A549 (cell line): ENCODE measurements around the gene ASAP2. TPM values are rescaled to one million over a fixed set of nuclear protein-coding genes. Genes with fewer than 3 reads are reported as not detected.
A peak's percentile ranks its signal among the peaks of the same experiment; 100 is the strongest.

ENCODE experiments used
- ATAC-seq, 2 experiments: fragments of 200-7000 bp in 1 of 2; fragments of >200 bp in 1 of 2; cut with Nextera tagmentation in 1 of 2; cut with Tn5 transposase in 1 of 2; 3 replicates each; pipeline versions ENCODE4 v1.8.0 to v1.9.1; 2018 to 2020; ENCODE audit warnings: mild to moderate bottlenecking in 1 of 2, moderate library complexity in 1 of 2
- CTCF ChIA-PET: fragments of 300-600 bp; sonication (Branson Sonifier 250); formaldehyde crosslinking; extraction: SDS; loops from one replicate; lab custom pipeline; 2021; ENCODE audit warnings: antibody characterized with exemption, inconsistent platforms; lab: Yijun Ruan, JAX
- POLR2A ChIA-PET: fragments of 350-600 bp; formaldehyde crosslinking; extraction: SDS; loops from one replicate; lab custom pipeline; 2021; ENCODE audit warnings: antibody characterized with exemption, inconsistent platforms; lab: Yijun Ruan, JAX
- DNase-seq, 2 experiments: peaks; one replicate each; pipeline versions ENCODE4 v3.0.0 to v3.0.0-alpha.2; 2011 to 2016; ENCODE audit warnings: low read depth in 1 of 2, low spot score in 1 of 2
- FAIRE-seq: peaks from 2 replicates; lab custom pipeline; 2011; peaks lifted over from hg19 to GRCh38; lab: Jason Lieb, UNC
- H3K27ac ChIP-seq, 2 experiments: fragments of >200 bp; sonication (Bioruptor Twin); formaldehyde crosslinking; 3 replicates each; pipeline ENCODE4 v1.5.1; 2016 to 2017
- H3K4me1 ChIP-seq: fragments of >200 bp; sonication (Bioruptor Twin); formaldehyde crosslinking; 3 replicates; pipeline ENCODE4 v1.6.1; 2016
- H3K4me2 ChIP-seq: fragments of >200 bp; sonication (Bioruptor Twin); formaldehyde crosslinking; 3 replicates; pipeline ENCODE4 v1.6.1; 2016
- H3K4me3 ChIP-seq: fragments of >200 bp; sonication (Bioruptor Twin); formaldehyde crosslinking; 3 replicates; pipeline ENCODE4 v1.5.1; 2016
- H3K9me3 ChIP-seq: fragments of >200 bp; sonication (Bioruptor Twin); formaldehyde crosslinking; 3 replicates; pipeline ENCODE4 v1.6.1; 2016
- CBX2 ChIP-seq: fragments of 200-600 bp; sonication (generic); IDR thresholded peaks from 2 replicates; pipeline ENCODE4 v1.6.1; 2016; ENCODE audit warnings: low read depth, mild to moderate bottlenecking, borderline replicate concordance
- CEBPB ChIP-seq, 2 experiments: fragments of >200 bp in 1 of 2; sonication (Bioruptor Twin) in 1 of 2; formaldehyde crosslinking in 1 of 2; IDR thresholded peaks; 2 replicates each; pipeline ENCODE4 v1.6.1; 2012 to 2016
- E2F6 ChIP-seq: IDR thresholded peaks from 2 replicates; pipeline ENCODE4 v1.6.1; 2012; ENCODE audit warnings: low read depth, borderline replicate concordance
- EHMT2 ChIP-seq: fragments of 200-600 bp; sonication (generic); IDR thresholded peaks from 2 replicates; pipeline ENCODE4 v1.6.1; 2016; ENCODE audit warnings: antibody characterized with exemption, low read depth, mild to moderate bottlenecking, moderate library complexity
- ESRRA ChIP-seq: fragments of 150-350 bp; IDR thresholded peaks from 2 replicates; pipeline ENCODE4 v1.6.1; 2014; ENCODE audit warnings: mild to moderate bottlenecking, low read length, borderline replicate concordance
- FOSL2 ChIP-seq, 2 experiments: fragments of 450-650 bp in 1 of 2; fragments of >200 bp in 1 of 2; sonication (Bioruptor Twin) in 1 of 2; formaldehyde crosslinking; IDR thresholded peaks; 2 replicates each; pipeline versions ENCODE4 v1.5.0 to v1.6.1; 2016 to 2020; ENCODE audit warnings: mild to moderate bottlenecking in 1 of 2, moderate library complexity in 1 of 2
- FOXS1 ChIP-seq: fragments of 250-450 bp; sonication (Bioruptor Pico); IDR thresholded peaks from 2 replicates; pipeline ENCODE4 v1.5.0; 2020; ENCODE audit warnings: mild to moderate bottlenecking, moderate library complexity
- HDAC2 ChIP-seq: fragments of 200-600 bp; sonication (generic); IDR thresholded peaks from 2 replicates; pipeline ENCODE4 v1.6.1; 2016
- HOXB13 ChIP-seq: fragments of 250-450 bp; sonication (Bioruptor Pico); IDR thresholded peaks from 2 replicates; pipeline ENCODE4 v1.5.0; 2020; ENCODE audit warnings: low read depth, mild to moderate bottlenecking, moderate library complexity
- HOXB5 ChIP-seq: fragments of 250-450 bp; sonication (Bioruptor Pico); IDR thresholded peaks from 2 replicates; pipeline ENCODE4 v1.5.0; 2020; ENCODE audit warnings: mild to moderate bottlenecking, moderate library complexity
- KDM5A ChIP-seq: fragments of 200-600 bp; sonication (generic); IDR thresholded peaks from 2 replicates; pipeline ENCODE4 v1.6.1; 2016; ENCODE audit warnings: antibody characterized with exemption, mild to moderate bottlenecking
- MYC ChIP-seq: IDR thresholded peaks from 2 replicates; pipeline ENCODE4 v1.6.1; 2012; ENCODE audit warnings: mild to moderate bottlenecking, inconsistent platforms, low read length, improper control_type of control experiment, borderline replicate concordance
- NFE2L2 ChIP-seq: fragments of 150-350 bp; conservative IDR thresholded peaks from 2 replicates; pipeline ENCODE4 v1.6.1; 2014; ENCODE audit warnings: low read length
- NPAS2 ChIP-seq: fragments of 250-450 bp; sonication (Bioruptor Pico); IDR thresholded peaks from 2 replicates; pipeline ENCODE4 v1.8.0; 2022; ENCODE audit warnings: mild to moderate bottlenecking, moderate library complexity, borderline replicate concordance
- PHF8 ChIP-seq: fragments of 200-600 bp; sonication (generic); IDR thresholded peaks from 2 replicates; pipeline ENCODE4 v1.6.1; 2016; ENCODE audit warnings: low read depth, mild to moderate bottlenecking, antibody characterized with exemption, moderate library complexity, borderline replicate concordance
- RNF2 ChIP-seq: fragments of 200-600 bp; sonication (generic); IDR thresholded peaks from 2 replicates; pipeline ENCODE4 v1.6.1; 2016; ENCODE audit warnings: low read depth, mild to moderate bottlenecking, antibody characterized with exemption, moderate library complexity, borderline replicate concordance
- ZNF302 ChIP-seq: fragments of 250-450 bp; sonication (Bioruptor Pico); IDR thresholded peaks from 2 replicates; pipeline ENCODE4 v1.9.0; 2021; ENCODE audit warnings: inconsistent platforms, mild to moderate bottlenecking, moderate library complexity
- WGBS: methylation state at CpG from one replicate; pipeline ENCODE4 v1.1.6; 2017; ENCODE audit errors: missing lambda C conversion rate; 5-methylcytosine and 5-hydroxymethylcytosine counted together
- polyA plus RNA-seq, 4 experiments: library from polyadenylated mRNA; depleted of rRNA in 3 of 4; stranded (reverse); fragments of >200 nt; fragmentation: RNase III in 1 of 4; extraction: RNeasy Plus Mini Kit Qiagen cat#74134 plus additional on column Dnase treatment in 1 of 4; gene quantifications; 2 replicates in 3 of 4; 3 replicates in 1 of 4; pipeline ENCODE4 v1.2.3, GENCODE V29; 2011 to 2017
- TF ChIP-seq, protein P1 (sequence below): IDR thresholded peaks from 2 replicates; pipeline ENCODE4 v1.6.1; 2012
- TF ChIP-seq, protein P2 (sequence below): IDR thresholded peaks from 2 replicates; pipeline ENCODE4 v1.6.1; 2012
- TF ChIP-seq, protein P3 (sequence below): fragments of 200-600 bp; sonication (generic); IDR thresholded peaks from 2 replicates; pipeline ENCODE4 v1.6.1; 2016; ENCODE audit warnings: antibody characterized with exemption, mild to moderate bottlenecking, moderate library complexity
- TF ChIP-seq, protein P4 (sequence below): fragments of 450-650 bp; IDR thresholded peaks from 2 replicates; pipeline ENCODE4 v1.6.1; 2014; ENCODE audit warnings: antibody characterized with exemption

ASAP2 gene
- polyA plus RNA-seq, 2 of the 4 experiments (the other 2 are of a cell fraction), result 17.8 to 27.9 TPM

DNA sequence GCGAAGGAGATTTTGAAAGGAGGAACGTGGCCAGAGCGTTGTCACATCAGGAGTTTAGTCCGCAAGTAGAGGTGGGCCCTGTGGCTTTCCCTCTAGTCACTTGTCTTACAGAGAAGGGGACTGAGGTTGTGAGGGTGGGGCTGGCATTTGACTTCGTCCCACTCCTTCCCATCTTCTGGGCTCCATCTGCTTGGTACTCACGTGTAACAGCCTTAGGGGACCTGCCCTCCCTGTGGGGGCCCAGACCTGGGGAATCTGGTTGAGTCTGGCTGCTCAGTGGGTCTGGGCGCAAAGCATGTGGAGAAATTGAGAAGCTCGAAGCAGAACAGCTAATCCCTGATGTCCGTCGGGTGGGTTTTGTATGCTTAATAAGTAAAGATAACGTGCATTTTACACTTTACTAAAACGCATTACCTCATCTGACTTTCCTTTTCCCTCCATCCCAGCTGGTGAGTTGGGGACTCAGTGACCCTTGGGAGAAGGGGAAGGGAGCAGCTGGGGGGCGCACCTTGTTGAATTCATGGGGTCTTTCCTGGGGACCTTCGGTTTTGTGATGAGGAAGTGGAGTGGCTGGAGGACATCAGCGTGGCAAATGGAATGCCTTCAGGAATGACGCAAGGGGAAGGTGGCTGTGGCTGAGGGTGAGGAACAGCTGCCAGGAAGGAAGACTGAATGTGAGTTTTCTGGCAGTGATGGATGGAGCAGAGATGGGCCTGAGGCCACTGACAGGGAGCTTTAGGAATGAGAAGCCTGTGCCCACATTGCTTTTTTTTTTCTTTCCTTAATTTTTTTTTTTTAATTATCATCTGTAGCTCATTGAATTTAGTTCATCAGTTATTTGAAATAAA, 44.8 kb downstream of the ASAP2 start:
- no peak for FAIRE-seq
- TF ChIP-seq CEBPB (IDR thresholded peaks at IDR 0.05), result peak; percentile 28 to 73; a peak in 2 of 4 replicates
- TF ChIP-seq, protein P1, sequence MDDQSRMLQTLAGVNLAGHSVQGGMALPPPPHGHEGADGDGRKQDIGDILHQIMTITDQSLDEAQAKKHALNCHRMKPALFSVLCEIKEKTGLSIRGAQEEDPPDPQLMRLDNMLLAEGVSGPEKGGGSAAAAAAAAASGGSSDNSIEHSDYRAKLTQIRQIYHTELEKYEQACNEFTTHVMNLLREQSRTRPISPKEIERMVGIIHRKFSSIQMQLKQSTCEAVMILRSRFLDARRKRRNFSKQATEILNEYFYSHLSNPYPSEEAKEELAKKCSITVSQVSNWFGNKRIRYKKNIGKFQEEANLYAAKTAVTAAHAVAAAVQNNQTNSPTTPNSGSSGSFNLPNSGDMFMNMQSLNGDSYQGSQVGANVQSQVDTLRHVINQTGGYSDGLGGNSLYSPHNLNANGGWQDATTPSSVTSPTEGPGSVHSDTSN, result 0 out of 2 replicates have a peak, but pooled peaks have one; percentile 22
- TF ChIP-seq HOXB5 (CRISPR knock-in tag), result peak; percentile 98
- TF ChIP-seq, protein P2, sequence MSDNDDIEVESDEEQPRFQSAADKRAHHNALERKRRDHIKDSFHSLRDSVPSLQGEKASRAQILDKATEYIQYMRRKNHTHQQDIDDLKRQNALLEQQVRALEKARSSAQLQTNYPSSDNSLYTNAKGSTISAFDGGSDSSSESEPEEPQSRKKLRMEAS, result no peak

GRCh38 chr2:9252002-9252357, 45.4 kb downstream of the ASAP2 start:
- 56% methylated on average over 5 of the region's 5 CpGs for WGBS
- Histone ChIP-seq H3K4me1 (peaks cover 74% of the 10 kb centered on the region), H3K9me3 (no peaks in the 10 kb centered on the region), H3K27ac (peak overlapping the region; percentile 67 to 84), H3K4me2 (peak overlapping the region; percentile 61), H3K4me3 (no peak overlapping the region)
- ATAC-seq (peak; percentile 7 to 49; a peak in 3 of 6 replicates), FAIRE-seq (no peak), DNase-seq (peak in 1 of 2 experiments; percentile 46)
- CTCF ChIA-PET, result interaction anchor here (0.7 to 2.8 kb wide), 10 partner anchors 8 to 109 kb away, joined by 3 to 9 read pairs (median 4); partner anchors contain the start of gene ASAP2
- POLR2A ChIA-PET, result interaction anchor here (0.8 to 0.9 kb wide), 2 partner anchors 44 to 58 kb away, joined by 3 to 7 read pairs; no protein-coding TSS in a partner anchor
- TF ChIP-seq E2F6 (no peak), ESRRA (no peak), EHMT2 (no peak), CBX2 (no peak), HOXB5 (CRISPR knock-in tag) (no peak), HOXB13 (CRISPR knock-in tag) (no peak)
- TF ChIP-seq, protein P3, sequence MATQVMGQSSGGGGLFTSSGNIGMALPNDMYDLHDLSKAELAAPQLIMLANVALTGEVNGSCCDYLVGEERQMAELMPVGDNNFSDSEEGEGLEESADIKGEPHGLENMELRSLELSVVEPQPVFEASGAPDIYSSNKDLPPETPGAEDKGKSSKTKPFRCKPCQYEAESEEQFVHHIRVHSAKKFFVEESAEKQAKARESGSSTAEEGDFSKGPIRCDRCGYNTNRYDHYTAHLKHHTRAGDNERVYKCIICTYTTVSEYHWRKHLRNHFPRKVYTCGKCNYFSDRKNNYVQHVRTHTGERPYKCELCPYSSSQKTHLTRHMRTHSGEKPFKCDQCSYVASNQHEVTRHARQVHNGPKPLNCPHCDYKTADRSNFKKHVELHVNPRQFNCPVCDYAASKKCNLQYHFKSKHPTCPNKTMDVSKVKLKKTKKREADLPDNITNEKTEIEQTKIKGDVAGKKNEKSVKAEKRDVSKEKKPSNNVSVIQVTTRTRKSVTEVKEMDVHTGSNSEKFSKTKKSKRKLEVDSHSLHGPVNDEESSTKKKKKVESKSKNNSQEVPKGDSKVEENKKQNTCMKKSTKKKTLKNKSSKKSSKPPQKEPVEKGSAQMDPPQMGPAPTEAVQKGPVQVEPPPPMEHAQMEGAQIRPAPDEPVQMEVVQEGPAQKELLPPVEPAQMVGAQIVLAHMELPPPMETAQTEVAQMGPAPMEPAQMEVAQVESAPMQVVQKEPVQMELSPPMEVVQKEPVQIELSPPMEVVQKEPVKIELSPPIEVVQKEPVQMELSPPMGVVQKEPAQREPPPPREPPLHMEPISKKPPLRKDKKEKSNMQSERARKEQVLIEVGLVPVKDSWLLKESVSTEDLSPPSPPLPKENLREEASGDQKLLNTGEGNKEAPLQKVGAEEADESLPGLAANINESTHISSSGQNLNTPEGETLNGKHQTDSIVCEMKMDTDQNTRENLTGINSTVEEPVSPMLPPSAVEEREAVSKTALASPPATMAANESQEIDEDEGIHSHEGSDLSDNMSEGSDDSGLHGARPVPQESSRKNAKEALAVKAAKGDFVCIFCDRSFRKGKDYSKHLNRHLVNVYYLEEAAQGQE, result no peak

More for the DNA sequence above, 44.8 kb downstream of the ASAP2 start:
- ATAC-seq (peak; percentile 74 to 82), DNase-seq (peak; percentile 71 to 81)
- POLR2A ChIA-PET, result interaction anchor here (0.8 to 0.9 kb wide), 2 partner anchors 43 to 59 kb away, joined by 3 to 7 read pairs; no protein-coding TSS in a partner anchor
- peak overlapping the region; percentile 61 for H3K4me2 ChIP-seq
- H3K4me3 ChIP-seq, result no peak overlapping the region
- peaks cover 74% of the 10 kb centered on the region for H3K4me1 ChIP-seq
- no peaks in the 10 kb centered on the region for H3K9me3 ChIP-seq
- H3K27ac ChIP-seq, result peak overlapping the region; percentile 67 to 84
- CTCF ChIA-PET, result interaction anchor here (0.7 to 2.8 kb wide), 11 partner anchors 7 to 108 kb away, joined by 3 to 9 read pairs (median 3); partner anchors contain the start of gene ASAP2
- 68% methylated on average over 16 of the region's 16 CpGs for WGBS

GRCh38 chr2:9255416-9255815, 48.8 kb downstream of the ASAP2 start:
- H3K4me2 ChIP-seq, result no peak overlapping the region
- no peak overlapping the region for H3K27ac ChIP-seq
- H3K9me3 ChIP-seq, result no peaks in the 10 kb centered on the region
- H3K4me3 ChIP-seq, result no peak overlapping the region
- ATAC-seq (no peak), DNase-seq (no peak), FAIRE-seq (no peak)
- ChIA-PET CTCF (interaction anchor here (0.6 to 1.5 kb wide), 4 partner anchors 10 to 113 kb away, joined by 3 to 5 read pairs (median 4); no protein-coding TSS in a partner anchor), POLR2A (no interaction called here)
- peaks cover 43% of the 10 kb centered on the region for H3K4me1 ChIP-seq
- 90% methylated on average over 4 of the region's 4 CpGs for WGBS
- no peak for TF ChIP-seq PHF8
- TF ChIP-seq KDM5A, result no peak
- no peak for TF ChIP-seq MYC
- TF ChIP-seq FOSL2 (IDR thresholded peaks at IDR 0.05), result no peak
- no peak for TF ChIP-seq FOSL2 (CRISPR knock-in tag; IDR thresholded peaks at IDR 0.05)
- no peak for TF ChIP-seq NFE2L2
- TF ChIP-seq, protein P2, result no peak
- TF ChIP-seq NPAS2, result no peak
- no peak for TF ChIP-seq ZNF302 (CRISPR knock-in tag)
- TF ChIP-seq FOXS1 (CRISPR knock-in tag), result no peak
- TF ChIP-seq RNF2, result no peak
- TF ChIP-seq, protein P4, sequence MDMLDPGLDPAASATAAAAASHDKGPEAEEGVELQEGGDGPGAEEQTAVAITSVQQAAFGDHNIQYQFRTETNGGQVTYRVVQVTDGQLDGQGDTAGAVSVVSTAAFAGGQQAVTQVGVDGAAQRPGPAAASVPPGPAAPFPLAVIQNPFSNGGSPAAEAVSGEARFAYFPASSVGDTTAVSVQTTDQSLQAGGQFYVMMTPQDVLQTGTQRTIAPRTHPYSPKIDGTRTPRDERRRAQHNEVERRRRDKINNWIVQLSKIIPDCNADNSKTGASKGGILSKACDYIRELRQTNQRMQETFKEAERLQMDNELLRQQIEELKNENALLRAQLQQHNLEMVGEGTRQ, result no peak
- no peak for TF ChIP-seq HDAC2
